ENCODE results near the gene METTL21A. TPM values are rescaled to one million over a fixed set of nuclear protein-coding genes. Genes with fewer than 3 reads are reported as not detected.

Gene METTL21A
- total RNA-seq, 1 donor from 2014 or later, result 11.2 TPM

Small RNAs within 50 kb of the gene (small RNA-seq; reads per million reads assigned to genes)
- not detected for gene RPS29P9

Other genes with a start within 250 kb of the METTL21A start
- 130 TPM for gene CREB1, start 95.4 kb downstream of the METTL21A start, total RNA-seq
- gene CCNYL1, start 86.2 kb upstream of the METTL21A start, total RNA-seq, result 46.5 TPM
- 0.78 TPM for gene FZD5, start 144.5 kb upstream of the METTL21A start, total RNA-seq

Measured in occipital lobe (tissue), 2 donors.